ENCODE results near the gene ZBTB45.

ZBTB45 gene

DNA sequence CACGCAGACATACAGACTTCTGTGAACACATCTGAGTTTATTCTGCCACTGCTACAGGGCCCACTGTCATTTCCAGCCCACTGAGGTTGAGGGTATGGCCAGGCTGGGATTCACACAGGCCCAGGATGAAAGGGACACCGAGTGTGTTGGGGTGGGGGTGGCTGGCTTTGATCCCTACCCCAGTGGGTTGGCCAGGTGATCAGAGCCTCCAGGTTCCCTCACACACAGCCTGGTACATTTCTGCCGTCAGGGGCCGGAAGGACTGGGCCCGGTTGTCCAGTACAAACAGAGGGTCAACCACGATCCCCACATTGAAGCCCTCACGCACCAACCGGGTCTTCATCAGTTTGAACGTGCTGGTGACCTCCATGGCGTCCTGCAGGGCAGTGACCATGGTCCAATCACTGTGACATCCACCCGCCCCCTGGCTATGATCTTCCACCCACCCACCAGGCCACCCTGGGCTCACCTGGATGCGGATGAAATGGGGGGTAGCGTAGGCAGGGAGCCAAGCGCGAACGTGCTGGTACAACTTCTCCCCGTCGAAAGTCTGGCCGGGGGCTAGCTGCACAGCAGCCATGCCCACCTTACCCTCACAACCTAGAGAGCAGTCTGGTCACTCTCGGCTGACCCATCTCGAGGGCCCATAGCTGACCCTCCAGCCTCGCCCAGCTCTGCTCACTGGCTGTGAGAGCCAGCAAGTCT is 21.1 kb downstream of the ZBTB45 start:
- Histone ChIP-seq H3K9ac (ENCODE audit: low read length) (no peak overlapping the region), H3K36me3 (ENCODE audit: control insufficient read depth in 1 of 2, insufficient read depth in 2 of 2, low read length in 2 of 2) (no peaks in the 10 kb centered on the region), H3K27ac (ENCODE audit: low read depth, low read length) (no peak overlapping the region), H4K8ac (ENCODE audit: low read depth, low read length) (peak overlapping the region; percentile 63), H2AK5ac (ENCODE audit: low read length) (no peak overlapping the region), H3K79me2 (ENCODE audit: control insufficient read depth, insufficient read depth, low read length, poor library complexity) (peaks cover 4% of the 10 kb centered on the region), H3K23ac (ENCODE audit: low read length) (no peak overlapping the region), H3K14ac (ENCODE audit: low read length) (peak overlapping the region; percentile 15), H3K4me3 (ENCODE audit: low read depth, low read length) (no peak overlapping the region), H2BK5ac (ENCODE audit: low read depth, low read length, poor library complexity) (no peak overlapping the region), H4K12ac (ENCODE audit: low read depth, low read length) (no peak overlapping the region), H3K9me3 (ENCODE audit: insufficient read depth, low read depth, low read length) (peaks cover 5% of the 10 kb centered on the region), H4K91ac (ENCODE audit: low read depth, low read length) (peak overlapping the region; percentile 8), H3K79me1 (ENCODE audit: low read length) (peaks cover 7% of the 10 kb centered on the region), H3K4ac (ENCODE audit: low read depth, low read length) (no peak overlapping the region), H2BK120ac (ENCODE audit: insufficient read depth, low read length, poor library complexity) (no peak overlapping the region), H3K4me1 (ENCODE audit: control insufficient read depth in 1 of 2, insufficient read depth in 2 of 2, low read length in 2 of 2) (peaks cover 10 to 19% of the 10 kb centered on the region in 2 experiments), H3K4me2 (ENCODE audit: low read length) (peak overlapping the region; percentile 63), H3K27me3 (ENCODE audit: insufficient read depth, low read length) (no peaks in the 10 kb centered on the region), H2AFZ (ENCODE audit: insufficient read depth, low read length, poor library complexity) (peak overlapping the region; percentile 72), H3K18ac (ENCODE audit: low read length) (no peak overlapping the region), H2BK12ac (ENCODE audit: low read length) (no peak overlapping the region)
- no CpG with 5 or more reads among the region's 22 CpGs for WGBS (ENCODE audit: extremely low coverage, insufficient coverage, insufficient read length)
- DNase-seq: no peak

DNA sequence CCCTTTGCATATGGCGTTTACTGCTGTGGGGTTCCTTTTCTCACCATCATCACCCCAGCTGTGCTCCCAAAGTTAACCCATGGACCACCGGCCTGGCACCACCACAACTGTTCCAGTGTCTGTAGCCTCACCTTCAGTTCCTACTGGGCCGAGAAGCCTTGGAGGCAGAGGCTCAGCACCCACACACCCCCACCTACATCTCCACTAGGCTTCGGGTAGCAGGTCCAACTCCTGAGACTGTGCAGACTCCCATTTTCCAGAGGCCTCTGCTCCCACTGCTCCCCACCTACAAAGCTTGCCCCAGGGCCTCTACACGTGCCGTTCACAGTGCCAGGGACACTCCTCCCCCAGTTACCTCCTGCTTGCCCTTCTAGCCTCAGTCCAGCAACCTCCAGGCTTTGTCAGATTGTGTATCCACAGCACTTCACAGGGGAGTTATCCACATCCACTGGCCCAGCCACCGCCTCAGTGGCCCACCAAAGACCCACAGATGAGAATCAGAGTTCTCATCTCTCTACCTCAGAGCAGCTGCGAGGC is 21.9 kb downstream of the ZBTB45 start:
- no peak overlapping the region for H3K14ac ChIP-seq (ENCODE audit: low read length)
- WGBS (ENCODE audit: extremely low coverage, insufficient coverage, insufficient read length): no CpG with 5 or more reads among the region's 8 CpGs
- no peak overlapping the region for H3K18ac ChIP-seq (ENCODE audit: low read length)

DNA sequence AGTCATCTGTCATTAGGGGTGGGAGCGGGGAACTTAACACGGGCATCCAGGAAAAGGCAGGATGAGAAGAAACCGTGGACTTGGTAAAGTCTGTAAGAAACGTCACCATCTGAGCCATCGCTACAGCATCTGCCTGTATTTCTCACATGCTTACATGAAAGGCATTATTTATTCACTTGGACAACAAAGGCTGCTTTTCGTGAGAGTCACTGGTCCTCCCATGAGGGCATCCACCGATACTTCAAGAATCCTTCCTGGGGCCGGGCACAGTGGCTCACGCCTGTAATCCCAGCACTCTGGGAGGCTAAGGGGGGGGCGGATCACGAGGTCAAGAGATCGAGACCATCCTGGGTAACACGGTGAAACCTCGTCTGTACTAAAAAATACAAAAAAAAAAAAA is 27.3 kb downstream of the ZBTB45 start:
- no peak overlapping the region for H3K18ac ChIP-seq (ENCODE audit: low read length)
- no peaks in the 10 kb centered on the region for H3K79me2 ChIP-seq (ENCODE audit: control insufficient read depth, insufficient read depth, low read length, poor library complexity)
- H4K12ac ChIP-seq (ENCODE audit: low read depth, low read length): no peak overlapping the region
- H3K4me1 ChIP-seq (ENCODE audit: control insufficient read depth in 1 of 2, insufficient read depth in 2 of 2, low read length in 2 of 2): no peaks in the 10 kb centered on the region
- no peak overlapping the region for H3K4me2 ChIP-seq (ENCODE audit: low read length)
- H2BK120ac ChIP-seq (ENCODE audit: insufficient read depth, low read length, poor library complexity): no peak overlapping the region
- H2AFZ ChIP-seq (ENCODE audit: insufficient read depth, low read length, poor library complexity): no peak overlapping the region
- no peak overlapping the region for H2AK5ac ChIP-seq (ENCODE audit: low read length)
- no peak overlapping the region for H3K9ac ChIP-seq (ENCODE audit: low read length)
- H3K79me1 ChIP-seq (ENCODE audit: low read length): no peaks in the 10 kb centered on the region
- no peak overlapping the region for H4K91ac ChIP-seq (ENCODE audit: low read depth, low read length)
- H2BK5ac ChIP-seq (ENCODE audit: low read depth, low read length, poor library complexity): no peak overlapping the region
- no CpG with 5 or more reads among the region's 14 CpGs for WGBS (ENCODE audit: extremely low coverage, insufficient coverage, insufficient read length)
- no peak overlapping the region for H3K14ac ChIP-seq (ENCODE audit: low read length)
- H3K36me3 ChIP-seq (ENCODE audit: control insufficient read depth in 1 of 2, insufficient read depth in 2 of 2, low read length in 2 of 2): no peaks in the 10 kb centered on the region
- H3K27me3 ChIP-seq (ENCODE audit: insufficient read depth, low read length): no peaks in the 10 kb centered on the region
- no peak overlapping the region for H3K27ac ChIP-seq (ENCODE audit: low read depth, low read length)
- no peak overlapping the region for H3K4ac ChIP-seq (ENCODE audit: low read depth, low read length)
- H2BK12ac ChIP-seq (ENCODE audit: low read length): no peak overlapping the region
- no peak overlapping the region for H3K23ac ChIP-seq (ENCODE audit: low read length)
- DNase-seq: peak; percentile 46 to 67
- no peak overlapping the region for H4K8ac ChIP-seq (ENCODE audit: low read depth, low read length)
- H3K4me3 ChIP-seq (ENCODE audit: low read depth, low read length): no peak overlapping the region
- peaks cover 2% of the 10 kb centered on the region for H3K9me3 ChIP-seq (ENCODE audit: insufficient read depth, low read depth, low read length)

More for the DNA sequence above, 21.9 kb downstream of the ZBTB45 start:
- H3K36me3 ChIP-seq (ENCODE audit: control insufficient read depth in 1 of 2, insufficient read depth in 2 of 2, low read length in 2 of 2): no peaks in the 10 kb centered on the region
- H2BK5ac ChIP-seq (ENCODE audit: low read depth, low read length, poor library complexity): no peak overlapping the region
- no peak for DNase-seq
- peaks cover 4% of the 10 kb centered on the region for H3K79me2 ChIP-seq (ENCODE audit: control insufficient read depth, insufficient read depth, low read length, poor library complexity)
- no peak overlapping the region for H3K4me2 ChIP-seq (ENCODE audit: low read length)
- no peak overlapping the region for H2BK120ac ChIP-seq (ENCODE audit: insufficient read depth, low read length, poor library complexity)
- no peak overlapping the region for H4K8ac ChIP-seq (ENCODE audit: low read depth, low read length)
- no peak overlapping the region for H3K4me3 ChIP-seq (ENCODE audit: low read depth, low read length)
- H2AK5ac ChIP-seq (ENCODE audit: low read length): no peak overlapping the region
- no peak overlapping the region for H2AFZ ChIP-seq (ENCODE audit: insufficient read depth, low read length, poor library complexity)
- H4K91ac ChIP-seq (ENCODE audit: low read depth, low read length): no peak overlapping the region
- H2BK12ac ChIP-seq (ENCODE audit: low read length): no peak overlapping the region
- H3K4me1 ChIP-seq (ENCODE audit: control insufficient read depth in 1 of 2, insufficient read depth in 2 of 2, low read length in 2 of 2): peaks cover 10 to 19% of the 10 kb centered on the region in 2 experiments
- H3K9me3 ChIP-seq (ENCODE audit: insufficient read depth, low read depth, low read length): peaks cover 5% of the 10 kb centered on the region
- H3K27ac ChIP-seq (ENCODE audit: low read depth, low read length): no peak overlapping the region
- H4K12ac ChIP-seq (ENCODE audit: low read depth, low read length): no peak overlapping the region
- no peak overlapping the region for H3K4ac ChIP-seq (ENCODE audit: low read depth, low read length)
- H3K9ac ChIP-seq (ENCODE audit: low read length): no peak overlapping the region
- H3K79me1 ChIP-seq (ENCODE audit: low read length): peaks cover 7% of the 10 kb centered on the region
- no peak overlapping the region for H3K23ac ChIP-seq (ENCODE audit: low read length)
- no peaks in the 10 kb centered on the region for H3K27me3 ChIP-seq (ENCODE audit: insufficient read depth, low read length)

DNA sequence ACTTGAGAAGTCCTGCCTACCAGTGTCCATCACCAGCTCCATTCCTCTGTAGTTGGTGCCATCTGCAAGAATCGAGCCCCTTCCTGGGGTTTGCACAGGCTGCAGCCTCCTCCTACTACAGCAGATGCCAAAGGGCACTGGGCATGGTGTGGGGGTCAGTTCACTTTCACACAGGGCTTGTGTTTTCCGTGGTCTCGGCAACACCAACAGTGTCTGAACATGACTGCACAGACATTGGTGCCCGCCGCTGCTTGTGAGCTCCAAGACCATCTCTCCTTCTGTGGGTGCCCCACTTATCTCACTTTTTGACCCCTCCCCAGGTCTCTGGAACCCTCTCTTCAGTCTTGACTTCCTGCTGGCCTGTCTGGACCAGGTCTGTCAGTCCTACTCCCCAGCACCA is 28.2 kb downstream of the ZBTB45 start:
- no CpG with 5 or more reads among the region's 5 CpGs for WGBS (ENCODE audit: extremely low coverage, insufficient coverage, insufficient read length)
- Histone ChIP-seq H3K18ac (ENCODE audit: low read length) (no peak overlapping the region), H3K23ac (ENCODE audit: low read length) (no peak overlapping the region), H4K91ac (ENCODE audit: low read depth, low read length) (no peak overlapping the region), H3K4me1 (ENCODE audit: control insufficient read depth in 1 of 2, insufficient read depth in 2 of 2, low read length in 2 of 2) (no peaks in the 10 kb centered on the region), H4K8ac (ENCODE audit: low read depth, low read length) (no peak overlapping the region), H3K9me3 (ENCODE audit: insufficient read depth, low read depth, low read length) (peaks cover 2% of the 10 kb centered on the region), H3K4me2 (ENCODE audit: low read length) (no peak overlapping the region), H2AK5ac (ENCODE audit: low read length) (no peak overlapping the region), H3K79me1 (ENCODE audit: low read length) (no peaks in the 10 kb centered on the region), H3K27me3 (ENCODE audit: insufficient read depth, low read length) (no peaks in the 10 kb centered on the region), H3K14ac (ENCODE audit: low read length) (no peak overlapping the region), H3K4ac (ENCODE audit: low read depth, low read length) (no peak overlapping the region), H3K9ac (ENCODE audit: low read length) (no peak overlapping the region), H2BK5ac (ENCODE audit: low read depth, low read length, poor library complexity) (no peak overlapping the region), H4K12ac (ENCODE audit: low read depth, low read length) (no peak overlapping the region), H2AFZ (ENCODE audit: insufficient read depth, low read length, poor library complexity) (no peak overlapping the region), H3K4me3 (ENCODE audit: low read depth, low read length) (no peak overlapping the region), H3K27ac (ENCODE audit: low read depth, low read length) (no peak overlapping the region), H3K36me3 (ENCODE audit: control insufficient read depth in 1 of 2, insufficient read depth in 2 of 2, low read length in 2 of 2) (no peaks in the 10 kb centered on the region), H2BK120ac (ENCODE audit: insufficient read depth, low read length, poor library complexity) (no peak overlapping the region), H2BK12ac (ENCODE audit: low read length) (no peak overlapping the region), H3K79me2 (ENCODE audit: control insufficient read depth, insufficient read depth, low read length, poor library complexity) (no peaks in the 10 kb centered on the region)
- no peak for DNase-seq

Measured in trophoblast cell (in vitro differentiated cells and primary cell).